NCI-H345 treated with DMSO at 0.1 percent for 48 hours (cell line): Measurements from ENCODE around the gene SERPINE2.

Experiments used
- DNase-seq: peaks from one replicate; lab custom pipeline; 2025; ENCODE audit not compliant: unreplicated experiment; lab: John Stamatoyannopoulos, UW

The SERPINE2 gene

GRCh38 chr2:223978451-223978850, 60.6 kb downstream of the SERPINE2 start:
- DNase-seq, result no peak

GRCh38 chr2:223976635-223977226, 62.4 kb downstream of the SERPINE2 start:
- DNase-seq, result no peak

- no peak for DNase-seq
Measured at GRCh38 chr2:223973606-223974005, 65.5 kb downstream of the SERPINE2 start.

- DNase-seq, result no peak
Measured at GRCh38 chr2:223972656-223973102, 66.4 kb downstream of the SERPINE2 start.

- no peak for DNase-seq
Measured at GRCh38 chr2:223971731-223972130, 67.4 kb downstream of the SERPINE2 start.

- peak; percentile 36 for DNase-seq
Measured at GRCh38 chr2:223970343-223971128, 68.5 kb downstream of the SERPINE2 start.

- no peak for DNase-seq
Measured at GRCh38 chr2:223969856-223970255, 69.2 kb downstream of the SERPINE2 start.

GRCh38 chr2:223969315-223969714, 69.8 kb downstream of the SERPINE2 start:
- no peak for DNase-seq

- DNase-seq, result no peak
Measured at GRCh38 chr2:223967981-223968380, 71.1 kb downstream of the SERPINE2 start.

- no peak for DNase-seq
Measured at GRCh38 chr2:223959688-223960087, 79.4 kb downstream of the SERPINE2 start.

- peak; percentile 83 for DNase-seq
Measured at GRCh38 chr2:223957092-223957851, 81.8 kb downstream of the SERPINE2 start, which contains the start of gene MRPL44. TSS of gene MRPL44 (plus strand) at chr2:223957463. CDS start at chr2:223957473, 10 bp downstream.

GRCh38 chr2:223956300-223956699, 82.8 kb downstream of the SERPINE2 start:
- no peak for DNase-seq

GRCh38 chr2:223954401-223954800, 84.7 kb downstream of the SERPINE2 start:
- DNase-seq, result no peak

GRCh38 chr2:223952280-223952968, 86.7 kb downstream of the SERPINE2 start:
- no peak for DNase-seq

- no peak for DNase-seq
Measured at GRCh38 chr2:223950448-223951347, 88.4 kb downstream of the SERPINE2 start.

- DNase-seq, result no peak
Measured at GRCh38 chr2:223949241-223949840, 89.7 kb downstream of the SERPINE2 start.

- no peak for DNase-seq
Measured at GRCh38 chr2:223947711-223948205, 91.3 kb downstream of the SERPINE2 start.

GRCh38 chr2:223945755-223946154, 93.3 kb downstream of the SERPINE2 start:
- no peak for DNase-seq

- DNase-seq, result peak; percentile 60
Measured at GRCh38 chr2:223944703-223945531, 94.2 kb downstream of the SERPINE2 start, which contains the start of gene WDFY1. TSS of gene WDFY1 (minus strand) at chr2:223945335. CDS start at chr2:223945284, 51 bp downstream.
